DND-41 (cell line): ENCODE measurements around the gene MGAT4B.

ENCODE experiments used
- ATAC-seq: fragments of 200-7000 bp; cut with Tn5 transposase; 3 replicates; pipeline ENCODE4 v1.9.1; 2021; ENCODE audit warnings: low read depth; ENCODE audit not compliant: insufficient read depth
- DNase-seq: peaks from one replicate; pipeline ENCODE4 v3.0.0-alpha.2; 2020
- H2AFZ ChIP-seq: 2 replicates; pipeline ENCODE4 v1.6.0; 2012; ENCODE audit warnings: low read depth, low read length
- H3K27ac ChIP-seq: 2 replicates; pipeline ENCODE4 v1.5.1; 2012; ENCODE audit warnings: low read length, inconsistent platforms
- H3K27me3 ChIP-seq: fragments of 200-600 bp; sonication (generic); 2 replicates; pipeline ENCODE4 v1.6.0; 2012; ENCODE audit warnings: low read length, mild to moderate bottlenecking, inconsistent platforms; ENCODE audit not compliant: insufficient read depth, poor library complexity
- H3K36me3 ChIP-seq: 2 replicates; pipeline ENCODE4 v1.5.1; 2012; ENCODE audit warnings: low read length, inconsistent platforms; ENCODE audit not compliant: insufficient read depth
- H3K4me1 ChIP-seq: 2 replicates; pipeline ENCODE4 v1.5.1; 2012; ENCODE audit warnings: mild to moderate bottlenecking, low read length; ENCODE audit not compliant: insufficient read depth
- H3K4me2 ChIP-seq: 2 replicates; pipeline ENCODE4 v1.6.0; 2012; ENCODE audit warnings: mild to moderate bottlenecking, moderate library complexity, low read length, inconsistent platforms; ENCODE audit not compliant: insufficient read depth
- H3K4me3 ChIP-seq, 2 experiments: fragments of 200-600 bp in 1 of 2; shearing (Covaris generic) in 1 of 2; 2 replicates each; pipeline ENCODE4 v1.5.1; 2012 to 2016; ENCODE audit warnings: inconsistent platforms in 2 of 2, low read length in 2 of 2, mild to moderate bottlenecking in 2 of 2, low read depth in 1 of 2, moderate library complexity in 1 of 2
- H3K79me2 ChIP-seq: 2 replicates; pipeline ENCODE4 v1.6.0; 2012; ENCODE audit warnings: low read length, inconsistent platforms; ENCODE audit not compliant: insufficient read depth
- H3K9ac ChIP-seq: 2 replicates; pipeline ENCODE4 v1.6.0; 2012; ENCODE audit warnings: low read depth, mild to moderate bottlenecking, inconsistent platforms, low read length, moderate library complexity
- H3K9me3 ChIP-seq: 2 replicates; pipeline ENCODE4 v1.5.1; 2012; ENCODE audit warnings: low read length, moderate library complexity, mild to moderate bottlenecking, inconsistent platforms; ENCODE audit not compliant: insufficient read depth, severe bottlenecking
- H4K20me1 ChIP-seq: 2 replicates; pipeline ENCODE4 v1.6.0; 2012; ENCODE audit warnings: low read length; ENCODE audit not compliant: insufficient read depth
- EZH2 ChIP-seq: IDR thresholded peaks from 3 replicates; pipeline ENCODE4 v1.6.1; 2012; ENCODE audit warnings: borderline replicate concordance, low read depth, mild to moderate bottlenecking, moderate library complexity, low read length, inconsistent platforms; ENCODE audit not compliant: severe bottlenecking
- TF ChIP-seq, protein P1 (sequence below): IDR thresholded peaks from 2 replicates; pipeline ENCODE4 v1.5.1; 2012; ENCODE audit warnings: borderline replicate concordance, low read length, moderate library complexity, mild to moderate bottlenecking; ENCODE audit not compliant: poor library complexity, severe bottlenecking; ENCODE audit errors: extremely low read depth

The MGAT4B gene

GRCh38 chr5:179841621-179842020, 35.0 kb upstream of the MGAT4B start:
- H3K4me1 ChIP-seq: peaks cover 5% of the 10 kb centered on the region
- H3K9ac ChIP-seq: no peak overlapping the region
- ATAC-seq: no peak
- no peaks in the 10 kb centered on the region for H3K79me2 ChIP-seq
- no peaks in the 10 kb centered on the region for H3K27me3 ChIP-seq
- H3K27ac ChIP-seq: no peak overlapping the region
- H4K20me1 ChIP-seq: no peaks in the 10 kb centered on the region
- no peak overlapping the region for H3K4me3 ChIP-seq
- H3K9me3 ChIP-seq: peaks cover 9% of the 10 kb centered on the region
- peaks cover 31% of the 10 kb centered on the region for H3K36me3 ChIP-seq
- DNase-seq: no peak
- H3K4me2 ChIP-seq: no peak overlapping the region
- H2AFZ ChIP-seq: no peak overlapping the region
- TF ChIP-seq, protein P1, sequence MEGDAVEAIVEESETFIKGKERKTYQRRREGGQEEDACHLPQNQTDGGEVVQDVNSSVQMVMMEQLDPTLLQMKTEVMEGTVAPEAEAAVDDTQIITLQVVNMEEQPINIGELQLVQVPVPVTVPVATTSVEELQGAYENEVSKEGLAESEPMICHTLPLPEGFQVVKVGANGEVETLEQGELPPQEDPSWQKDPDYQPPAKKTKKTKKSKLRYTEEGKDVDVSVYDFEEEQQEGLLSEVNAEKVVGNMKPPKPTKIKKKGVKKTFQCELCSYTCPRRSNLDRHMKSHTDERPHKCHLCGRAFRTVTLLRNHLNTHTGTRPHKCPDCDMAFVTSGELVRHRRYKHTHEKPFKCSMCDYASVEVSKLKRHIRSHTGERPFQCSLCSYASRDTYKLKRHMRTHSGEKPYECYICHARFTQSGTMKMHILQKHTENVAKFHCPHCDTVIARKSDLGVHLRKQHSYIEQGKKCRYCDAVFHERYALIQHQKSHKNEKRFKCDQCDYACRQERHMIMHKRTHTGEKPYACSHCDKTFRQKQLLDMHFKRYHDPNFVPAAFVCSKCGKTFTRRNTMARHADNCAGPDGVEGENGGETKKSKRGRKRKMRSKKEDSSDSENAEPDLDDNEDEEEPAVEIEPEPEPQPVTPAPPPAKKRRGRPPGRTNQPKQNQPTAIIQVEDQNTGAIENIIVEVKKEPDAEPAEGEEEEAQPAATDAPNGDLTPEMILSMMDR: no peak
- no peak for TF ChIP-seq EZH2

- Histone ChIP-seq H3K4me2 (no peak overlapping the region), H3K9ac (no peak overlapping the region), H3K4me1 (peaks cover 12% of the 10 kb centered on the region), H4K20me1 (no peaks in the 10 kb centered on the region), H2AFZ (no peak overlapping the region), H3K4me3 (no peak overlapping the region), H3K27ac (no peak overlapping the region), H3K36me3 (peaks cover 38% of the 10 kb centered on the region), H3K27me3 (no peaks in the 10 kb centered on the region), H3K9me3 (peaks cover 9% of the 10 kb centered on the region), H3K79me2 (no peaks in the 10 kb centered on the region)
- DNase-seq (no peak), ATAC-seq (no peak)
- TF ChIP-seq, protein P1: no peak
- no peak for TF ChIP-seq EZH2
Observed at GRCh38 chr5:179840766-179841165, 34.1 kb upstream of the MGAT4B start.

DNA sequence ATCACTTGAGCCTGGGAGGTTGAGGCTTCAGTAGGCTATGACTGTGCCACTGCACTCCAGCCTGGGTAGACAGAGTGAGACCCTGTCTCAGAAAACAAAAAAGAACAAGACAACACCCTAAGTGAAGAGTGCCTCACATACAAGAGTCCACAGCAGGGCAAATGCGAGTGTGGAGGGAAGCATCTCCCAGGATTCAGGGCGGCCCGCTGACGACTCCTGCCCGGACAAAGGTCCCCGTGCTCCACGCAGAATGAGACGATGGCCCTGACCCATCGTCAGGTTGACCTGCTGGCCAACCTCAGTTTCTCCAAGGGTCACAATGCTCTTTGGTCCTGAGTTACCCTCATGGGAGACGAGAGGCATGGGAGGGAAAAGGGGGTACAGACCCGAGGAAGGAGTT, 33.7 kb upstream of the MGAT4B start:
- peaks cover 39% of the 10 kb centered on the region for H3K36me3 ChIP-seq

More for the DNA sequence above, 33.7 kb upstream of the MGAT4B start:
- Histone ChIP-seq H3K79me2 (no peaks in the 10 kb centered on the region), H2AFZ (no peak overlapping the region), H4K20me1 (no peaks in the 10 kb centered on the region), H3K9me3 (peaks cover 9% of the 10 kb centered on the region), H3K4me1 (peaks cover 12% of the 10 kb centered on the region), H3K27me3 (no peaks in the 10 kb centered on the region), H3K9ac (no peak overlapping the region), H3K4me3 (no peak overlapping the region), H3K27ac (no peak overlapping the region), H3K4me2 (no peak overlapping the region)
- ATAC-seq (no peak), DNase-seq (no peak)
- TF ChIP-seq, protein P1: no peak
- TF ChIP-seq EZH2: no peak
